ENCODE results near the gene GOLGA2. TPM values are rescaled to one million over a fixed set of nuclear protein-coding genes. Genes with fewer than 3 reads are reported as not detected.
A peak's percentile ranks its signal among the peaks of the same experiment; 100 is the strongest.

The GOLGA2 gene
- total and polyA plus RNA-seq, 2 donors (not counting 1 experiment from before 2014, with no cell fraction given), result 23.2 to 87.3 TPM

GRCh38 chr9:128249908-128250838, 25.6 kb downstream of the GOLGA2 start:
- 4% methylated on average over 80 of the region's 81 CpGs for WGBS (ENCODE audit: insufficient coverage)
- POLR2A ChIA-PET, result interaction anchor here (0.6 to 1.3 kb wide), 5 partner anchors 26 to 1385 kb away, joined by 4 to 5 read pairs (median 4); partner anchors contain the start of genes BBLN, GOLGA2 and SWI5
- DNase-seq (peak; percentile 97), ATAC-seq (ENCODE audit: low read depth) (peak; percentile 98)
- Histone ChIP-seq H3K27me3 (replicated peaks in 1 of 4; ENCODE audit: control extremely low read depth in 1 of 4, control insufficient read depth in 3 of 4, insufficient read depth in 4 of 4, low read length in 3 of 4) (peaks cover 0 to 4% (median 0%) of the 10 kb centered on the region in 4 experiments), H3K36me3 (replicated peaks in 1 of 2; ENCODE audit: control extremely low read depth in 1 of 2, control insufficient read depth in 1 of 2, extremely low read depth in 1 of 2, insufficient read depth in 2 of 2, low read length in 1 of 2) (no peaks in the 10 kb centered on the region), H2AFZ (ENCODE audit: insufficient read depth, low read depth, low read length, poor library complexity, severe bottlenecking) (peak overlapping the region; percentile 85), H3K9me3 (ENCODE audit: control extremely low read depth in 1 of 3, control insufficient read depth in 2 of 3, insufficient read depth in 1 of 3, low read length in 2 of 3) (no peaks in the 10 kb centered on the region), H3K4me3 (ENCODE audit: control extremely low read depth in 1 of 5, extremely low read depth in 1 of 5, insufficient read depth in 1 of 5, low read depth in 2 of 5, low read length in 4 of 5) (peak overlapping the region in 4 of 5 experiments; percentile 47 to 74 (median 60)), H3K79me2 (ENCODE audit: control insufficient read depth, insufficient read depth, low read length) (no peaks in the 10 kb centered on the region), H4K20me1 (ENCODE audit: control insufficient read depth, insufficient read depth, low read length, poor library complexity, severe bottlenecking) (no peaks in the 10 kb centered on the region), H3K4me1 (ENCODE audit: control insufficient read depth in 2 of 2, insufficient read depth in 2 of 2, low read length in 2 of 2) (peaks cover 10 to 26% of the 10 kb centered on the region in 2 donors), H3K27ac (ENCODE audit: low read length in 2 of 2) (peak overlapping the region; percentile 53 to 63), H3K4me2 (replicated peaks; ENCODE audit: low read depth, low read length, poor library complexity, severe bottlenecking) (peak overlapping the region; percentile 99), H3K9ac (ENCODE audit: low read length) (peak overlapping the region; percentile 72)
- H3K4me3 Mint-ChIP-seq, result peak overlapping the region; percentile 93
- CTCF ChIA-PET, result interaction anchor here (0.6 to 1.3 kb wide), 9 partner anchors 9 to 515 kb away, joined by 3 to 6 read pairs (median 3); partner anchors contain the start of genes DNM1, GOLGA2, SWI5 and TOR2A
- peaks cover 33% of the 10 kb centered on the region for H3K4me1 Mint-ChIP-seq
- intact Hi-C loops (cut with micrococcal nuclease), result loop anchor here (1.0 to 5.0 kb wide), 7 partner anchors 26 to 632 kb away; partner anchors contain the start of genes CIZ1, COQ4, DNM1 and GOLGA2
- H3K27ac Mint-ChIP-seq, result peak overlapping the region; percentile 92
- peaks cover 17% of the 10 kb centered on the region for H3K27me3 Mint-ChIP-seq
- no peak for TF ChIP-seq CTCF (IDR thresholded peaks at IDR 0.05)
- no peak for TF ChIP-seq EZH2 (IDR thresholded peaks at IDR 0.05; ENCODE audit: borderline replicate concordance, insufficient read depth, low read depth, low read length, poor library complexity, severe bottlenecking)
- no peaks in the 10 kb centered on the region for H3K9me3 Mint-ChIP-seq (ENCODE audit: insufficient read depth)
